ENCODE results near the gene SECISBP2. TPM values are rescaled to one million over a fixed set of nuclear protein-coding genes. Genes with fewer than 3 reads are reported as not detected.

The SECISBP2 gene
- total and polyA plus RNA-seq, 4 donors: 51.3 to 56.6 (median 54.6) TPM

- WGBS (ENCODE audit: insufficient coverage): 82% methylated on average over 10 of the region's 17 CpGs
- H3K36me3 ChIP-seq (ENCODE audit: control insufficient read depth, insufficient read depth, low read length): peaks cover 65% of the 10 kb centered on the region
- peaks cover 7% of the 10 kb centered on the region for H3K4me1 ChIP-seq (ENCODE audit: control insufficient read depth, insufficient read depth, low read length)
- no peak for DNase-seq (ENCODE audit: low read depth in 4 of 6, low spot score in 6 of 6)
- no peaks in the 10 kb centered on the region for H3K9me3 ChIP-seq (ENCODE audit: control insufficient read depth, insufficient read depth, low read length)
- H3K4me3 ChIP-seq (ENCODE audit: low read depth, low read length): no peak overlapping the region
- H3K27ac ChIP-seq (ENCODE audit: low read depth, low read length): no peak overlapping the region
- no peaks in the 10 kb centered on the region for H3K27me3 ChIP-seq (ENCODE audit: control insufficient read depth, insufficient read depth, low read length)
These were observed 58.5 kb downstream of the SECISBP2 start for GRCh38 chr9:89376741-89377351.

GRCh38 chr9:89377411-89377810, 59.1 kb downstream of the SECISBP2 start:
- no peaks in the 10 kb centered on the region for H3K27me3 ChIP-seq (ENCODE audit: control insufficient read depth, insufficient read depth, low read length)
- H3K27ac ChIP-seq (ENCODE audit: low read depth, low read length): no peak overlapping the region
- 91% methylated on average over 7 of the region's 12 CpGs for WGBS (ENCODE audit: insufficient coverage)
- peaks cover 8% of the 10 kb centered on the region for H3K4me1 ChIP-seq (ENCODE audit: control insufficient read depth, insufficient read depth, low read length)
- no peak for DNase-seq (ENCODE audit: low read depth in 4 of 6, low spot score in 6 of 6)
- no peaks in the 10 kb centered on the region for H3K9me3 ChIP-seq (ENCODE audit: control insufficient read depth, insufficient read depth, low read length)
- H3K36me3 ChIP-seq (ENCODE audit: control insufficient read depth, insufficient read depth, low read length): peaks cover 65% of the 10 kb centered on the region
- H3K4me3 ChIP-seq (ENCODE audit: low read depth, low read length): no peak overlapping the region

GRCh38 chr9:89378541-89378940, 60.2 kb downstream of the SECISBP2 start:
- no peak overlapping the region for H3K4me3 ChIP-seq (ENCODE audit: low read depth, low read length)
- WGBS (ENCODE audit: insufficient coverage): 95% methylated on average over 21 of the region's 21 CpGs
- peaks cover 10% of the 10 kb centered on the region for H3K4me1 ChIP-seq (ENCODE audit: control insufficient read depth, insufficient read depth, low read length)
- DNase-seq (ENCODE audit: low read depth in 4 of 6, low spot score in 6 of 6): no peak
- H3K27me3 ChIP-seq (ENCODE audit: control insufficient read depth, insufficient read depth, low read length): no peaks in the 10 kb centered on the region
- no peak overlapping the region for H3K27ac ChIP-seq (ENCODE audit: low read depth, low read length)
- H3K36me3 ChIP-seq (ENCODE audit: control insufficient read depth, insufficient read depth, low read length): peaks cover 66% of the 10 kb centered on the region
- no peaks in the 10 kb centered on the region for H3K9me3 ChIP-seq (ENCODE audit: control insufficient read depth, insufficient read depth, low read length)

DNA sequence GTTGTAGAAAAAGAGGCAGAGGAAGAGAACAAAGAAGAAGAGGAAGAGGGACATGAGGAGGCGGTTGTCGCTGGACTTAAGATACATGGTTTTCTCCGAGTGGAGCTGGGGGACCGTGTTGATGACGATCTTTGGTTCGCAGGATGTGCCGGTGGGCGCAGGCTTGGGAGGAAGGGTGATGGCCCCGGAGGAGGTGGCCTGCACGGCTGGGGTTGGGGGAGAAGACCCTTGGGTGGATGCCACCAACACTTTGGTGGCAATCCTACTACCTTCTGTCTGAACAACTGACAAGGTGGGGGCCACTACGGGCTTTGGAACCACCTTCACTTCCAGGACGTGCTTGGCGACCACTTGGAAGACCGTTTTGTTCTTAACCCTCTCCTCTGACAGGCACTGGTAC, 60.7 kb downstream of the SECISBP2 start:
- WGBS (ENCODE audit: insufficient coverage): 95% methylated on average over 13 of the region's 14 CpGs
- no peak overlapping the region for H3K27ac ChIP-seq (ENCODE audit: low read depth, low read length)
- no peak for DNase-seq (ENCODE audit: low read depth in 4 of 6, low spot score in 6 of 6)
- H3K27me3 ChIP-seq (ENCODE audit: control insufficient read depth, insufficient read depth, low read length): no peaks in the 10 kb centered on the region
- H3K4me3 ChIP-seq (ENCODE audit: low read depth, low read length): no peak overlapping the region
- H3K4me1 ChIP-seq (ENCODE audit: control insufficient read depth, insufficient read depth, low read length): peaks cover 10% of the 10 kb centered on the region
- peaks cover 69% of the 10 kb centered on the region for H3K36me3 ChIP-seq (ENCODE audit: control insufficient read depth, insufficient read depth, low read length)
- no peaks in the 10 kb centered on the region for H3K9me3 ChIP-seq (ENCODE audit: control insufficient read depth, insufficient read depth, low read length)

DNA sequence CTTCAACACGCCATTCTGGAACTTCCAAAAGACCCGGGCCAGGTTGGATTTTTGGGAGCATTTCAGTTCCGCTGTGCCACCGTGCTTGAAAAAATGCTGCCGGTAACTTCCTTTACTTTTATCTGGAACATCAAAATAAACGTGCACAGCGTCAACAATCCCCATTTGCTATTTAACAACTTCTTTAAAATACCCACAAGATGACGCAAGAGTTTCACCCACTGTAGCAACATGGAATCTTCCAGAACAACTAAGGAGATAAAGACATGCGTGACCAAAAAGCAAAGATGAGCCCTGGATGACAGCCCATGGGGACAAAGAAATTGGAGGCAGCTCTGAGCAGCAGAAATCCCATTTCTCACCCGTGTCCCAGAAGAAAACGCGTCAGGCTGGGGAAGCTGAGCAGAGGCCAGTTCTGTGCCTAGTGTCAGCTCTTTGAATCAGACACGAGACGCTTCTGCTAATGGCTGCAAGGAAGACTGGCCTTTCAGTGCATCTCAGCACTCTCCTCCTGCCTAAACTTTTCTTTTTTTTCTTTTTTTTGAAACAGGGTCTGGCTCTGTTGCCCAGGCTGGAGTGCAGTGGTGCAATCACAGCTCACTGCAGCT, 61.3 kb downstream of the SECISBP2 start:
- Histone ChIP-seq H3K27ac (ENCODE audit: low read depth, low read length) (no peak overlapping the region), H3K9me3 (ENCODE audit: control insufficient read depth, insufficient read depth, low read length) (no peaks in the 10 kb centered on the region), H3K4me1 (ENCODE audit: control insufficient read depth, insufficient read depth, low read length) (peaks cover 10% of the 10 kb centered on the region), H3K36me3 (ENCODE audit: control insufficient read depth, insufficient read depth, low read length) (peaks cover 67% of the 10 kb centered on the region), H3K27me3 (ENCODE audit: control insufficient read depth, insufficient read depth, low read length) (no peaks in the 10 kb centered on the region), H3K4me3 (ENCODE audit: low read depth, low read length) (no peak overlapping the region)
- WGBS (ENCODE audit: insufficient coverage): 97% methylated on average over 14 of the region's 14 CpGs
- no peak for DNase-seq (ENCODE audit: low read depth in 4 of 6, low spot score in 6 of 6)

DNA sequence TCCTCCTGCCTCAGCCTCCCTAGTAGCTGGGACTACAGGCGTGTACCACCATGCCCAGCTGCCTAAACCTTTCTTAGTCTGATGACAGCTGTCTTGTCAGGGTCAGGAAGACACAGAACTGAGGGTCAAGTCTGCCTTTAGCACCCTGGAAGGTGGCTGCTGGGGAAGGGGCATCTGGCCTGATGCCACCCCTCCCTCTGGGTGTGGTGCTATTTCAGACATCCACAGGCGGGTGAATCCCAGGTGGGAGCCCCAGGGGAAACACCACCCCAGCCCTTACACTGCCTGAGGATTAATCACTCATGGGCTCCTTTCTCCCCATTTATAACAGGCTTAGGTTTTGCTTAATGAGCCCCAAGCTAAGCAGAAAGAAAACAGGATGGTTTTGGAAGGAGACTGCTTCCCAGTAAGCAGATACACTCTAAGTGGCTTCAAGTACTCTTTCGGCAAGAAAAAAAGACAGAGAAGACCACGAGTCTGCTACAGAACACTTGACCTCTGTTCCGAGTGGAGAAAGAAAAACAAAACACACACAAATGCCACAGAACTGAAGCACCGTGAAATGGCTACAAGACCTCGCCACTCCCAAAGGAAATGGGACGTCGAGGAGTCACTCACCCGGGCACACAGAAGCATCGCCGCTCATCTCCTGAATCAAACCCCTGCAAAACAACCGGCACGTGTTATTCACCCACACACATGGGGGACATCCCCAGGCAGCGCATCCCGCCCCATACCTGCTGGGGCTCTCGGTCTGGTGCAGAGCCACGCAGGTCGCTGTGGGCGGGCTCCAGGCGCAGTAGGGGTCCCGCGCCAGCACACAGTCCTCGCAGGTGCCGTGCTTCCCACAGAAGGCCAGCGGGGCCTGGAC, 62.4 kb downstream of the SECISBP2 start:
- 88% methylated on average over 24 of the region's 26 CpGs for WGBS (ENCODE audit: insufficient coverage)
- H3K4me1 ChIP-seq (ENCODE audit: control insufficient read depth, insufficient read depth, low read length): peaks cover 3% of the 10 kb centered on the region
- no peak overlapping the region for H3K4me3 ChIP-seq (ENCODE audit: low read depth, low read length)
- H3K27me3 ChIP-seq (ENCODE audit: control insufficient read depth, insufficient read depth, low read length): no peaks in the 10 kb centered on the region
- no peak for DNase-seq (ENCODE audit: low read depth in 4 of 6, low spot score in 6 of 6)
- no peaks in the 10 kb centered on the region for H3K9me3 ChIP-seq (ENCODE audit: control insufficient read depth, insufficient read depth, low read length)
- no peak overlapping the region for H3K27ac ChIP-seq (ENCODE audit: low read depth, low read length)
- peaks cover 78% of the 10 kb centered on the region for H3K36me3 ChIP-seq (ENCODE audit: control insufficient read depth, insufficient read depth, low read length)

GRCh38 chr9:89381308-89381609, 63.0 kb downstream of the SECISBP2 start:
- Histone ChIP-seq H3K4me1 (ENCODE audit: control insufficient read depth, insufficient read depth, low read length) (peaks cover 3% of the 10 kb centered on the region), H3K27me3 (ENCODE audit: control insufficient read depth, insufficient read depth, low read length) (no peaks in the 10 kb centered on the region), H3K36me3 (ENCODE audit: control insufficient read depth, insufficient read depth, low read length) (peaks cover 83% of the 10 kb centered on the region), H3K4me3 (ENCODE audit: low read depth, low read length) (no peak overlapping the region), H3K27ac (ENCODE audit: low read depth, low read length) (no peak overlapping the region), H3K9me3 (ENCODE audit: control insufficient read depth, insufficient read depth, low read length) (no peaks in the 10 kb centered on the region)
- no peak for DNase-seq (ENCODE audit: low read depth in 4 of 6, low spot score in 6 of 6)
- WGBS (ENCODE audit: insufficient coverage): 94% methylated on average over 3 of the region's 4 CpGs

DNA sequence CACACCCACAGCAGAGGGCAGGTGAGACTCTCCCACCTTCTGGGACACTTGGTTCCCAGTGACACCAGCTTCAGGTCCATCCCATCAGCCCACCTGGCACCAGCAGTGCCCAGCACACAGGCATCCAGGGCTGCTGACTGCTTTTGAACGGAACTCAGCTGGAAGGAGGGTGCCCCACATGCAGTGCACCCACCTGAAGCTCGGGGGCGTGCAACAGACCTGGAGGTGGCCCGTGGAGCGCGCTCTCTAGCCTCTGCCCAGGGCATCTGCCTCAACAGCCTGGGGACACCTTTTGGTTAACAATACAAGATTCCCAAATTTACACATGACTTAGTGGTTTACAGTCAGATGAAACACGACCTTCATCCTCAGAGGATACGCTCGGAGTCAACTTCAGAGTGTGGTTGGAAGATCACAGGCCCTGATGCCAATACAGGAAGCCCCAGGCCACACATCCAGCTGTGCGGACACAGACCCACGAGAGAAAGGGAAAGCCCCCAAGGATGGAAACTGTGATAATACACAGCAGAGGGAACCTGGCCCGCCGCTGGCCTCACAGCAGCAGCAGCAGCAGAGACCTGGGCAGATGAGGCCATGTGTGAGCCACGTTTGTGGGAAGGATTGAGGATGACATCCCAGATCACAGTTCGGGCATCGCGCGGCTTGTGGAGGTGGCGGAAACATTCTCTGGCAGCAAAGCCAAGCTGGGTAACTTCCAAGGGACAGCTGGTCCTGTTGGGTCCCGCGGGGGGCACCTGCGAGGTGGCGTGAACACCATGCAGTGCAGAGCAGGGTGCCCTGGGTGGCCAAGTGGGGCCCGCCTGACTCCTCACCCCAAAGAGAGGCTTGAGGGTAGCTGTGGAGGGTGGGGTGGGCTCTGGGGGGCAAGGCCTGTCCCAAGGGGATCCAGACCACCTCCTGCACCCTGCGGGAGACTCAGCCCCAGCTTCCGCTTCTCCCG, 64.0 kb downstream of the SECISBP2 start:
- no peak overlapping the region for H3K27ac ChIP-seq (ENCODE audit: low read depth, low read length)
- no peaks in the 10 kb centered on the region for H3K9me3 ChIP-seq (ENCODE audit: control insufficient read depth, insufficient read depth, low read length)
- 87% methylated on average over 27 of the region's 27 CpGs for WGBS (ENCODE audit: insufficient coverage)

GRCh38 chr9:89383030-89383720, 64.9 kb downstream of the SECISBP2 start:
- no peaks in the 10 kb centered on the region for H3K9me3 ChIP-seq (ENCODE audit: control insufficient read depth, insufficient read depth, low read length)
- H3K27me3 ChIP-seq (ENCODE audit: control insufficient read depth, insufficient read depth, low read length): no peaks in the 10 kb centered on the region
- H3K4me3 ChIP-seq (ENCODE audit: low read depth, low read length): no peak overlapping the region
- H3K27ac ChIP-seq (ENCODE audit: low read depth, low read length): no peak overlapping the region
- no peak for DNase-seq (ENCODE audit: low read depth in 4 of 6, low spot score in 6 of 6)
- H3K4me1 ChIP-seq (ENCODE audit: control insufficient read depth, insufficient read depth, low read length): peaks cover 3% of the 10 kb centered on the region
- H3K36me3 ChIP-seq (ENCODE audit: control insufficient read depth, insufficient read depth, low read length): peaks cover 84% of the 10 kb centered on the region
- 86% methylated on average over 14 of the region's 16 CpGs for WGBS (ENCODE audit: insufficient coverage)

More for the DNA sequence above, 64.0 kb downstream of the SECISBP2 start:
- Histone ChIP-seq H3K36me3 (ENCODE audit: control insufficient read depth, insufficient read depth, low read length) (peaks cover 82% of the 10 kb centered on the region), H3K27me3 (ENCODE audit: control insufficient read depth, insufficient read depth, low read length) (no peaks in the 10 kb centered on the region), H3K4me1 (ENCODE audit: control insufficient read depth, insufficient read depth, low read length) (peaks cover 3% of the 10 kb centered on the region), H3K4me3 (ENCODE audit: low read depth, low read length) (no peak overlapping the region)
- DNase-seq (ENCODE audit: low read depth in 4 of 6, low spot score in 6 of 6): no peak
